ENCODE data around the gene MASP2.

DNA sequence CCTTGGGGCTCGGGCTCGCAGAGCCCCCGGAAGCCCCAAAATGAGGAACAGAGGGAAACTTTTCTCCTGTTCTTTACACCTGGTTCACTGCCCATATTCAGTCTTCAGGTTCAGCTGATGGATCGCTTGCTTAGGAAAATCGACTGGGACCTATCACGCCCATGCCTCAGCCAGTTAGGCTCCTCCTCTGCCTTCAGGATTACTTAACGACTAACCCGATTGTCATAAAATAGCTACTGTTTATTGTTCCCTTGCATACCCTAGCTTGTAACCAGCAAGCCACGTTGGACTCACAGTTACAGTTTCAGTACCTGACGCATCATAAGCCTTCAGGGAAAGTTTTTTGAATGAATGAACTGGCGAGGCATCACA lies 33.9 kb downstream of the MASP2 start:
- no peak for TF ChIP-seq FOXM1 (IDR thresholded peaks at IDR 0.05; ENCODE audit: borderline replicate concordance)
- TF ChIP-seq SP1 (IDR thresholded peaks at IDR 0.05) = no peak

All from HEK293T (cell line).